CD4-positive, alpha-beta T cell treated with Interleukin-6 for 4 hours (primary cell): Measurements from ENCODE around the gene PHACTR2.
"Not testable (repeated sequence)": the region's sequence is repeated elsewhere in the genome, so short reads cannot be mapped to it uniquely, and the experiment has no call there.

Source experiments
- DNase-seq: peaks from one replicate; pipeline ENCODE4 v3.0.0-alpha.2; 2020; ENCODE audit warnings: mixed read lengths

Gene PHACTR2

DNA sequence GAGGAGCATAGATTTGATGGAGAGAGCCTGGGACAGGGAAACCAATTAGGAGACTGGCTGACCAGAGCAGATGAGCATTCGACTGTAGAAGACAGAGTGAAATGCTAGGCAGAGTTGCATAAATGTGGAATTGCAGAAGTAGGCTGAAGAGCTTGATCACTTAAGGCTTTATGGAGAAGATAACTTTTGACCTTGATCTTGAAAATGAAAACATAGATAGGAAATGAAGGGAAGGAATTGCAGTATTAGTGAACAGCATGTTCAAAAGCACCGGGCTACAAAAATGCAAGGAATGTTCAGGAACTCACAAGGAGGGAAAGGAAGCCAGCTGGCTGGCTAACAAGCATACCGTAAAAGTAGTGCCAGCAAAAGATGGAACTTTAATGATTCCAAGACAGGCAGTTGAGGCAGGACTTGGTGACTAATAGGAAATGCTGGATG, 144.8 kb downstream of the PHACTR2 start:
- no peak for DNase-seq

DNA sequence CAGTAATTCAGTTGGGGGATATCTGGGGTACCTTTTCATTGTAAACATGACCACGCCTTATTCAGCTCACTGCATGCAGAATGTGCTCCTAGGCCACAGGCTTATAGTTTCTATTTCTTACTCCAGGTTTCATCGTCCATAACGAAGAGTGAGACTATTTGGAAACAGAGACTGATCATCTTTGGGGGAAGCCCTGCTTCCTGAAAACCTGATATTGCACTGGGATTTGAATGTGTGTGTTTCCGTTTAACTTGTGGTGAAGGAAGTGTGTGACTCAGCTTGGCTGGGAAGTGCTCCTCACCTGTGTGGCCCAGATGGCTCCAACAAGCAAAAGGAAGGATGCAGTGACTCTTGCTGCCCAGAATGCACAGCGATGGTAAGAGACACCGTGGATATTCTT, 145.8 kb downstream of the PHACTR2 start:
- no peak for DNase-seq

DNA sequence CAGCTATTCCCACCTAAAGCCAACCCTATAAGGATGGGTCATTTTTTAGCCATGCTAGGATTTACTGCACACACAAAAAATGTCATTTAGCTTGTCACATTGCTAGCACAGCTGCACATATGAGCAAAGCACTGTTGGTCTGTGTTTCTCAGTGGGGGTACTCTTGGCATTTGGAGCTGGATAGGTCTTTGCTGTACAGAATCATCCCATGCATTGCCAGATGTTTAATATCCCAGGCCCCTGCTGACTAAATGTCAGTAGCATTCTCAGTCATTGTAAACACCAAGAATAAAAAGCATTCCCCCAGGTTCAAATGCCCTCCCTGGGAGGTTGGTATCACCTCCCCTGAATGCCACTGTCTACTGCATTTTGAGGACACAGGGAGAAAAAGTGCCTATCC, 150.8 kb downstream of the PHACTR2 start:
- DNase-seq = no peak

DNA sequence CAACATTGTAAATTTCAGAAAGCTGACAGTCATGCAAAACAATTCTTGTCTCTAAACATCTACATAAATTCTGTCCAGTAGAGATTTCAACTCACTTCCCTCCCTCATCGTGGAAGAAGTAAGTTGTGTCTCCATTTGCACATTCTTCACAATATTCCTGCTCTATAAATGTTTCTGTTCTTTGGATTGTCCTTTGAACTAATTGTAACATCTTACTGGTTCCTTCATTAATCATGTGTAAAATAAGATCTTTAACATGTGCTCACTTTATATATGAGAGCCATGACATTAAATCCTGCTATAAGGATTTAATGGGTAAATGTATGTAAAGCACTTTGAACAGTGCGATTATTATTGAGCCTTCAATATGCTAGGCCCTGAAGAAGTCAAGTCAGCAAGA, 158.4 kb downstream of the PHACTR2 start:
- DNase-seq = no peak

DNA sequence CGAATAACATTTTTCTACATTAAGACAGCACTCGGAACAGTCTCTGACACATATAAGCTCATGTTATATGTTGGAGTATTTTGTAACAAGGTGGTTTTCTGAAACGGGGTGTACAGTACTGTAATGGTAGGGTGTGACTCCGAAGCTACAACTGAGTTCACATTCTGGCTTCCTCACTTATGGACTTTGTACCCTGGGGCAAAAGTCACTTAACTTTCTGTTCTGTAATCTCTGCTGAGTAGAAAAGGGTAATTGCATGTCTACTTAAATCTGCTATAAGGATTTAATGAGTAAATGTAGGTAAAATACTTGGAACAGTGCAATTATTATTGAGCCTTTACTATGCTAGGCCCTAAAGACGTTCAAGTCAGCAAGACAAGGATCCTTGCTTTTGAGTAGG, 160.6 kb downstream of the PHACTR2 start:
- no peak for DNase-seq

DNA sequence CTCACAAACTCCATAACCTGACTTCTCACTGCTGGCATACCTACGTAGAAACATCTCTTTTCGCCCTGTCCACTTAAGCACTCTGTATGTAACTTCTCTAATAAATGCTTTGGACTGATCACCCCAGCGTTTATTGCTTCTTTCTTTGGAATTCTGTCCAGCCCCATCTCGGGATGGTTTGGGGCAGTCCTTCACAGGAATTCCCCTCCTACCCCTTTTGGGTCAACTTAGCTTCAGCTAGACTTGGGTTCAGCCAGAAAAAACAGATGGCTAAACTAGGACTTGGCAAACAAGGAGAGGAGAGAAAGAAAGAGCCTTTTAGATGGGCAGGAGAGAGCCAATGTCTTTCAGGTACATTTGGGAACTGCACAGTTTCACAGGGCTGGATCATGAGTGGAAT, 161.4 kb downstream of the PHACTR2 start:
- no peak for DNase-seq

DNA sequence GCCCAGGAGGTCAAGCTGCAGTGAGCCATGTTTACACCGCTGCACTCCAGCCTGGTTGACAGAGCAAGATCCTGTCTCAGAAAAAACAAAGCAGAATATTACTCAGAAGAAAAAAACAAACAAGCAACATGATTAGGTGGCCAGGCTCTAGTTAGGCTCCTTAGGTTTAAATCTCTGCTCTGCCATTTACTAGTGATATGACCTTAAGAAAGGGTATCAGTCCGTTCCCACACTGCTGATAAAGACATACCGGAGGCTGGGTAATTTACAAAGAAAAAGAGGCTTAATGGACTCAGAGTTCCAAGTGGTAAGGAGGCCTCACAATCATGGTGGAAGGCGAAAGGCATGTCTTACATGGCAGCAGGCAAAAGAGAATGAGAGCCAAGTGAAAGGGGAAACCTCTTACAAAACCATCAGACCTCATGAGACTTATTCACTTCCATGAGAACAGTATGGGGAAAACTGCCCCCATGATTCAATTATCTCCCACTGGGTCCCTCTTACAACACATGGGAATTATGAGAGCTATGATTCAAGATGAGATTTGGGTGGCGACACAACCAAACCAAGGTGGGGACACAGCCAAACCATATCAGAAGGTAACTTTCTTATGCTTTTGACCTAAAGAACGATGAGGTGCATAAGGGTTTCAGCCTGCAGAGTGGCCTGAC, 163.0 kb downstream of the PHACTR2 start:
- no peak for DNase-seq

DNA sequence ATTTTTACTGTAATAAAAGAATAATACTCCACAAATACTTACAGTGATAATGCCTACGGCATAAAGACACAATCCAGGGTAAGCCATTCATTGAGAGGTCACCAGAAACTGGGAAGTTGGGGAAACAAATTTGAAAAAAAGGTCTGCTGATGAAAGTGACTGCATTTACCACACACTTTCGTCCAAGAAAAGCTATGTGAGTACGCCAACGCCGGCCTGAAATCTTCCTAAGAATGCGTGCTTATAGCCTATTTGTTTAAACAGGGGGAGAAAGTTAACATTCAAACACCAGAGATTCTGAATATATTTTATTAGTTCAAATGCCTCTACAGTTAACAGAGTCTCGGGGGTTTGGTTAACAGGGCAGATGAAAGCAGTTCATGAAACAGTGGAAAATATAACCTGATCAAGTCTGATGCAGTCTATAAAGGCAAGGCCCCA, 164.7 kb downstream of the PHACTR2 start:
- no peak for DNase-seq

DNA sequence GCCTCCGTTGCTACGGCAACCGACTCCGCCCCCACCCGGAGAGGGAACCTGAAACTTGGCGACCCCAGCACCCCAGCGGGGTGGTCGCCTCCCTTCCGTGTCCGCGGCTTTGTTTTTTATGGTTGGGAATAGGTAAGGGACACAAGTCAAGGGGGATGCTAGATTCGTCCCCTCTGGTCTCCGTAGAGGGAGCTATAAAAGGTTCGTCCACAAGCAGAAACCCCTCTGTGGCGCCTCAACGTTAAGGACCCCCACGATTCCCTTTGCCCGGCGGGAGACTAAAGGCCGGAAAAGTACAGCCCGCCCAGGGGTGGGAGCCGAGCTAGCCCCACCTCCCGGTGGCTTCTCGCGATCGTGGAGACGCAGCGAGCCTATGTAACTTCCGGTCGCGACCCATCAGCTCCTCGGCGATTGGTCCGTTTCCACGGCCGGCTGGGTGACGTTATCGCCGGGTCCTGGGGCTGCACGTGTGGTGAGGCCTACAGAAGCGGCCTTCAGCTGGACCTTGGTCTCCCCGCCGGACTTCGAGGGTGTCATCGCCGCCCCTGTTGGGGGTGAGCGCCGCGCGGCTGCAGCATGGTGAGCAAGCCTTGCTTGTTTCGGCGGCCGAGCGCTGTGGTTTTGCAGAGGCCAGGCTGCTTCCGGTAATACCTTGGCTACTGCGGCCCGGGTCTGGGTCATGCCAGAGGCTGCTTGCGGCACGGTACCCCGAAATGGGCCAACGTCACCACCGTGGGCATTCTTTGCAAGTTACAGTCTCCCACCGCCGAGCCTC, 165.3 kb downstream of the PHACTR2 start, which contains the start of gene LTV1:
TSS of gene LTV1 (plus strand) at position 437 of the 775 bp plus-strand sequence. CDS start at position 577, 140 bp downstream.
- DNase-seq = peak; percentile 92

DNA sequence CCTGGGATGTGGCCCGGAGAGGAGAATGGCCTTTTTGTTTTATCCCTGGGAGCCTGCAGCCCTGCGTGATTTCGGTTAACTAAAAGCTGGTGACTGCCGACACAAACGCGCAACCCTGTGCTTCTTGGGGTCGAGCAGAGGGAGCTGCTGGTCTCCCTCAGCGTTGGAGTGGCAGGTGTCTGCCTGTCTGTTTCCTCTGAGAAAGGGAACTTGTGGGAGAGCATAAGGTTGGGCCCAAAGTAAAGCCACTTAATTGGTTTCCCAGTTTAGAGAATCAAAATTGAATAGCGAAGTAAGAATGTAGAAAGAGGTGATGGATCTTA, 165.9 kb downstream of the PHACTR2 start:
- no peak for DNase-seq

DNA sequence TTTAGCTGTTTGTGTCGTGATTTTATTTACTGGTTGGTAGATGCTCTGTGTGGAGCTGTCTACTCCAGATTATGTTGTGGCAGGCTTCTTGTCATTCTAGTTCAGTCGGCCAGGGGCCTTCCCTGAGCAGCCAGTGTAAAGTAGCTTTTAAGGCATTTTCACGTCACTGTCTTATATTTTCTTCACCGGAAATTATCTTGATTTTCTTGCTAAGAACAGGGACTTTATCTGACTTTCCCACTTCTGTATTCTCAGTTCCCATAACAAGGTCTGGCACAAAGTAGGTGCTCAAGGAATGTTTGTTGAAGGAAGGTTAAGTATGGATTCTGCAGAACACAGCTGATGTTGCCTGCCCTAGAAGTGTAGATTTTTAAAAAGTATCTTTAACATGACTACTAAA, 166.2 kb downstream of the PHACTR2 start:
- DNase-seq = no peak

DNA sequence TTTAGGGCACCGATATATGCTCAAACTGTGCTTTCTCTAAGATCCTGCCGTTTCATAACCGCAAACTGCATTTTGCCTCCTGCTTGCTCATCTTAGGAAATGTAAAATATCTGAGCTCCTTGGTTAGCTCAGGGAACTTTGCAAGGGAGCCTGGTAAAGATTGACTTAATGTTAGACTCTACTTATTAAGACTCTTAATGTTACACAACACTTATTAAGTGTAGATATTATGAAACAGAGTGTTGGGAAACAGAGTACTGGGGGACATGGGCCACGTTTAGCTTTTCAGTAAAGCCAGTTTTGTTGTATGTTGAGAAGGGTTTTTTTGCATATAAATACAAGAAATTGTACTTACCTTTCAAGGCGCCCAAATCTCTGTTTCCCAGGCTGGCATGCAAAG, 167.3 kb downstream of the PHACTR2 start:
- DNase-seq = no peak

DNA sequence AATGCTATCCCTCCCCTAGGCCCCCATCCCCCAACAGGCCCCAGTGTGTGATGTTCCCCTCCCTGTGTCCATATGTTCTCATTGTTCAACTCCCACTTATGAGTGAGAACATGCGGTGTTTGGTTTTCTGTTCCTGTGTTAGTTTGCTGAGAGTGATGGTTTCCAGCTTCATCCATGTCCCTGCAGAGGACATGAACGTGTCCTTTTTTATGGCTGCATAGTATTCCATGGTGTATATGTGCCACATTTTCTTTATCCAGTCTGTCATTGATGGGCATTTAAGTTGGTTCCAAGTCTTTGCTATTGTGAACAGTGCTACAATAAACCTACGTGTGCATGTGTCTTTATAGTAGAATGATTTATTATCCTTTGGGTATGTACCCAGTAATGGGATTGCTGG, 173.9 kb downstream of the PHACTR2 start:
- not testable (repeated sequence) for DNase-seq

DNA sequence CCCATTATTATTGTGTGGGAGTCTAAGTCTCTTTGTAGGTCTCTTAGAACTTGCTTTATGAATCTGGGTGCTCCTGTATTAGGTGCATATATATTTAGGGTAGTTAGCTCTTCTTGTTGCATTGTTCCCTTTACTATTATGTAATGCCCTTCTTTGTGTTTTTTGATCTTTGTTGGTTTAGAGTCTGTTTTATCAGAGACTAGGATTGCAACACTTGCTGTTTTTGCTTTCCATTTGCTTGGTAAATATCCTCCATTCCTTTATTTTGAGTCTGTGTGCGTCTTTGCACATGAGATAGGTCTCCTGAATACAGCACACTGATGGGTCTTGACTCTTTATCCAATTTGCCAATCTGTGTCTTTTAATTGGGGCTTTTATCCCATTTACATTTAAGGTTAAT, 177.3 kb downstream of the PHACTR2 start:
- not testable (repeated sequence) for DNase-seq

DNA sequence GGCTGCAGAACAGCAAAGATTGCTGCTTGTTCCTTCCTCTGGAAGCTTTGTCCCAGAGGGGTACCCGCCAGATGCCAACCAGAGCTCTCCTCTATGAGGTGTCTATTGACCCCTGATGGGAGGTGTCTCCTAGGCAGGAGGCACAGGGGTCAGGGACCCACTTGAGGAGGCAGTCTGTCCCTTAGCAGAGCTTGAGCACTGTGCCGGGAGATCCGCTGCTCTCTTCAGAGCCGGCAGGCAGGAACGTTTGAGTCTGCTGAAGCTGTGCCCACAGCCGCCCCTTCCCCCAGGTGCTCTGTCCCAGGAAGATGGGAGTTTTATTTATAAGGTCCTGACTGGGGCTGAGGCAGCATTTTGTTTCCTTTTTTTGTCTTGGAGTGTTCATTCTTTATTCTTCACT, 179.0 kb downstream of the PHACTR2 start:
- not testable (repeated sequence) for DNase-seq

DNA sequence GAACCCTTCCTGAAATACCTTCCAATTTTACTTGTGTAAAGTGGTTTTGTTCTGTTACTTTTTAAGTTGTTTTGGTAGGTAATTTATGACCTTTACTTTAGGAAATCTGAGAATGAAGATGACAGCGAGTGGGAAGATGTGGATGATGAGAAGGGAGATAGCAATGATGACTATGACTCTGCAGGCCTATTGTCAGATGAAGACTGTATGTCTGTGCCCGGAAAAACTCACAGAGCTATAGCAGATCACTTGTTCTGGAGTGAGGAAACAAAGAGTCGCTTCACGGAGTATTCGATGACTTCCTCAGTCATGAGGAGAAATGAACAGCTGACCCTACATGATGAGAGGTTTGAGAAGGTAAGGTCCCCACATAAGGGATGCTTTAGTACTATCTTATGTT, 179.9 kb downstream of the PHACTR2 start:
- no peak for DNase-seq

DNA sequence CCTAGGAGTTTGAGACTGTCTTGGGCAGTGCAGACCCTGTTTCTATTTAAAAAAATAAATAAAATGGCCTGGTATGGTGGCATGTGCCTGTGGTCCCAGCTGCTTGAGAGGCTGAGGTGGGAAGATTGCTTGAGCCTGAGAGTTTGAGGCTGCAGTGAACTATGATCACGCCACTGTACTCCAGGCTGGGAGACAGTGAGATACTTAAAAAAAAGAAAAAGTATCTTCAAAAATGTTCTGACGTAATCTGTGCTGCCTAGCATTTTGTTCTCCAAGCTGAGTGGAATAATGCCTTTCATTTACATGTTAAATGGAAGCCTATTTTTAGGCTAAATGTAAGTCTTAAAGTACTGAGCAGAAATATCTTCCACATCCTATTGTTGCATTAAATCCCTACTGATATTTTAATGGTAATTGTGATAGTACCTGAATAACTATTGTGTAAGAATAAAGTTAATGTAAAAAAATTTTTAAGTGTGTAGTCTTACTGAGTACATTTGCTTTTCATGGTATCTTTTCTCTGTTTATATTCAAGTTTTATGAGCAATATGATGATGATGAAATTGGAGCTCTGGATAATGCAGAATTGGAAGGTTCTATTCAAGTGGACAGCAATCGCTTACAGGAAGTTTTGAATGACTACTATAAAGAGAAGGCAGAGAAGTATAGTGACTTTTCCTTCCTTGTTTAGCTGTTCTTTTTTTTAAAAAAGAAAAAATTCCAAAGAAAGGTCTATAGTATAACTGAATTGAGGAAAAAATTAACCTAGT, 182.3 kb downstream of the PHACTR2 start:
- no peak for DNase-seq

DNA sequence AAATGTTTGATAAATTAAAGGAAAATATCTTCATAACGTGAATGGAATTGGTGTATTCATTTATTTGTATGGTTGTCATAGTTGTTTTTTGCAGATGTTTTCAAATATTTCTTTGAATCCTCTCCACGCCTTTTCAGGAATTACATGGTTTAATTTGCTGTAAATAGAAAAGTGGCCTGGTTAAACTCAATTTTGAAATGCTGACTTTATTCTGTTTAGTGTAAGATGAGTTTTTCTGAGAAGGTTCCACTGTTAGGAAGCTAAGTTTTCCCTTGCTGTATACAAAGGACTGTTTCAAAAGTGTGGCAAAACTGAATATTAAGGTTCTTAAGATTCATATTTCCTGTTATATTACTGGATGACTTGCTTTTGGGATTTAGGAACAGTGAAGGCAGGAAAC, 186.0 kb downstream of the PHACTR2 start:
- DNase-seq = no peak

DNA sequence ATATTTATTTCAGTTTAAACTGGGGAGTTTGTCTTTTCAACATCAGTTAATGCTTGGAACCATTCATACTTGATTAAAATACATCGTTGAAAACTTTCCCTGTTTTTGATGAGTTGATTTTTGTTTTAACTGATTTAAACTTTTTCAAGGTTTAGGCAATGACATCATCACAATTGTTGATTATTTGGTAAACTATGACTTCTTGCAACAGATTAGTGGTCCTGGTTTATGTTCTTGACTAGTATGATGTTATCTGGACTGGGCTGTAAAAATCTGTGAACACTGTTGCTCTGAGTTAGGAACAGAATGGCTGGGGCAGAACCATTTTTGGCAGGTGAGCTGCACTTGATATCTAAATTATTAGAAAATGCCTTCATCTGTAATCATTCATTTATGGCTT, 186.5 kb downstream of the PHACTR2 start, which contains the start of gene ZC2HC1B:
TSS of gene ZC2HC1B (plus strand) at position 241 of the 400 bp plus-strand sequence. CDS start at position 307, 66 bp downstream.
- DNase-seq = no peak

DNA sequence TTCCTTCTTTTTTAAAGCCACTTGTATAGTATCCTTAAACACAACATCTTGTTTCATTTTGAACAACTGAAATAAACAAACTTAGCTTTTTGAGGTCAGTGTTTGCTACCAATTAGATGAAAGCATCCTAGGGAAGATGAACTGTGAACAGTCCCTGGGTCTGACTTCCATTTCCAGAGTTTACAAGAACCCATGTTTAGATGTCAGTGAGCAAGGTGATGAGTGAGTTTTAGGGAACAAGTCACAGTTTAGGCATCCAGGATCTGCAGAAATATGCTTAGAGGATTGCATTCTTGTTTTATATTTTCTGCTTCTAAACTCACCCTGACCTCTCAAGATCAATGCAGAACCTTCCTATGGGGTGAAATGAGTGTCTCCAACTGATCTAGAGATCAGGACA, 189.5 kb downstream of the PHACTR2 start:
- DNase-seq = no peak

DNA sequence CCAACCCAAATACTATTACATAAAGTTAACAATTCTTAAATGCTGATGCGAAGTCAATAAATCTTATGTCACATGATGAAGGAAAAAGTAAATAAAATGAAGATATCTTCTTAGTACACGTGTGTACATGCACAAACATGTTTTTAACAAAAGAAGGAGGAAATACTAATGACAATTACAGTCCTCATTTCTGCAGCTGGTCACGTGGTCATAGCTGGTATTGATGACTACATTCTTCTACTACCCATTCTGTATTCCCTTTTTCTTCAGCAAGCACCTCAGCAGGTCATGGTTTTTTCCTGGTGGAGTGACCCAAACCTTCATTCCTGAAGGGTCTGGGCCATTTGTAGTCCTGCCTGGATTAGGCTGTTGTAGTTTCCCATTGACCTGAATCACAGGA, 191.0 kb downstream of the PHACTR2 start:
- DNase-seq = not testable (repeated sequence)

DNA sequence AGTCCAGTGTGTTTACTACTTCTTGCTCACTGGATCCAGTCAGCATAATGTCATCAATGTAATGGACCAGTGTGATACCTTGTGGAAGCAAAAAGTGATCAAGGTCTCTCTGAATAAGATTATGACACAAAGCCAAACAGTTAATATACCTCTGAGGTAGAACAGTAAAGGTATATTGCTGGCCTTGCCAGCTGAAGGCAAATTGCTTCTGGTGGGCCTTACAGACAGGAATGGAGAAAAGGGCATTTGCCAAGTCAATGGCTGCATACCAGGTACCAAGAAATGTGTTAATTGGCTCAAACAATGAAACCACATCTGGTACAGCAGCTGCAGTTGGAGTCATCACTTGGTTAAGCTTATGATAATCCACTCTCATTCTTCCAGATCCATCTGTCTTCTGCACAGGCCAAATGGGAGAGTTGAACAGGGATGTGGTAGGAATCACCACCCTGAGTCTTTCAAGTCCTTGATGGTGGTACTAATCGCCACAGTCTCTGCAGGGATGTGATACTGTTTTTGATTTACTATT, 193.5 kb downstream of the PHACTR2 start:
- DNase-seq = not testable (repeated sequence)

DNA sequence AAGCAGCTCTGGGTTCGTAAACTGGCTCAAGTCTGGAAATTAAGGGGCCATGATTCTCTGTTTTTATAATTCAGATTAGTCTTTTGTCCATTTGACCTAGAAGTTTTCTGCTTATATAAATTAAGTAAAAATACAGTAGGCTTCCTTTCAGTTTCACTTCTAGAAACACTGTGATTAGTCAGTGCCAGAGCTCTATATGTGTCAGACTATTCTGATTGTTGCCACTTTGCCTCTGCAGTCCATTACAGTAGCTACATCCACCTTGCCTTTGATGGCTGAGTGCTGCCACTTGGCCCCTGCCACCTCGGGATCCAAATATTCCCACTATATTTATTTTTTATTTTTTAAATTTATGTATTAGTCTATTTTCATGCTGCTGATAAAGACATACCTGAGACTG, 194.4 kb downstream of the PHACTR2 start:
- DNase-seq = no peak
